Natural killer cell (primary cell): ENCODE results near the gene SLK. TPM values are rescaled to one million over a fixed set of nuclear protein-coding genes. Genes with fewer than 3 reads are reported as not detected.

Experiments
- ATAC-seq, 3 donors: fragments of 150-1000 bp in 2 of 3; fragments of 200-7000 bp in 1 of 3; cut with Tn5 transposase; 1 replicate in 1 of 3; 2 replicates in 2 of 3; pipeline ENCODE4 v1.10.0; 2021; ENCODE audit warnings: mild to moderate bottlenecking in 2 of 3, moderate library complexity in 2 of 3
- DNase-seq, 2 donors: peaks; one replicate each; pipeline versions ENCODE4 v3.0.0 to v3.0.0-alpha.2; 2013 to 2021; ENCODE audit warnings: mixed read lengths in 1 of 2
- H3K27ac ChIP-seq: one replicate; pipeline ENCODE4 v1.5.1; 2013; ENCODE audit warnings: mild to moderate bottlenecking, low read length
- H3K27me3 ChIP-seq: one replicate; pipeline ENCODE4 v1.6.1; 2013; ENCODE audit warnings: low read length; ENCODE audit not compliant: control insufficient read depth, insufficient read depth
- H3K36me3 ChIP-seq: one replicate; pipeline ENCODE4 v1.6.1; 2013; ENCODE audit warnings: low read length; ENCODE audit not compliant: control insufficient read depth, insufficient read depth
- H3K4me1 ChIP-seq: one replicate; pipeline ENCODE4 v1.6.1; 2013; ENCODE audit warnings: low read length; ENCODE audit not compliant: control insufficient read depth, insufficient read depth
- H3K4me3 ChIP-seq: one replicate; pipeline ENCODE4 v1.5.1; 2013; ENCODE audit warnings: low read length
- H3K9me3 ChIP-seq: one replicate; pipeline ENCODE4 v1.6.1; 2013; ENCODE audit warnings: low read length; ENCODE audit not compliant: control insufficient read depth, insufficient read depth
- H3K27ac Mint-ChIP-seq, 2 donors: one replicate each; pipeline ENCODE4 v1.8.0; 2022; ENCODE audit warnings: mild to moderate bottlenecking in 2 of 2, mixed read lengths in 2 of 2, moderate library complexity in 1 of 2
- H3K27me3 Mint-ChIP-seq, 2 donors: one replicate each; pipeline ENCODE4 v1.8.0; 2022; ENCODE audit warnings: low read depth in 2 of 2, mixed read lengths in 2 of 2
- H3K36me3 Mint-ChIP-seq: one replicate; pipeline ENCODE4 v1.8.0; 2022; ENCODE audit warnings: mixed read lengths
- H3K4me1 Mint-ChIP-seq, 2 donors: one replicate each; pipeline ENCODE4 v1.8.0; 2022; ENCODE audit warnings: mixed read lengths in 2 of 2
- H3K4me3 Mint-ChIP-seq: one replicate; pipeline ENCODE4 v1.8.0; 2022; ENCODE audit warnings: mild to moderate bottlenecking, moderate library complexity, mixed read lengths
- H3K9me3 Mint-ChIP-seq, 2 donors: one replicate each; pipeline ENCODE4 v1.8.0; 2022; ENCODE audit warnings: mixed read lengths in 2 of 2
- CTCF ChIP-seq: fragments of 200-600 bp; IDR thresholded peaks from one replicate; pipeline ENCODE4 v1.8.0; 2022; ENCODE audit warnings: antibody characterized with exemption
- WGBS: methylation state at CpG from one replicate; pipeline ENCODE4 v1.1.7; 2013; ENCODE audit warnings: missing lambda C conversion rate; ENCODE audit not compliant: insufficient coverage; 5-methylcytosine and 5-hydroxymethylcytosine counted together
- intact Hi-C: fragments of 100-400 bp; cut with micrococcal nuclease; formaldehyde crosslinking; loops from one replicate; pipeline ENCODE4 v1.14.2; 2022
- total RNA-seq, 4 donors: library from RNA; stranded (reverse); fragments of 120-200 nt in 1 of 4; gene quantifications; one replicate each; pipeline versions ENCODE4 v1.2.3 to v1.2.4, GENCODE V29; 2013 to 2022

The SLK gene
- total RNA-seq, 3 donors from 2014 or later (not counting 1 experiment from before 2014, with no cell fraction given), result 33.4 to 48.7 (median 40.3) TPM

DNA sequence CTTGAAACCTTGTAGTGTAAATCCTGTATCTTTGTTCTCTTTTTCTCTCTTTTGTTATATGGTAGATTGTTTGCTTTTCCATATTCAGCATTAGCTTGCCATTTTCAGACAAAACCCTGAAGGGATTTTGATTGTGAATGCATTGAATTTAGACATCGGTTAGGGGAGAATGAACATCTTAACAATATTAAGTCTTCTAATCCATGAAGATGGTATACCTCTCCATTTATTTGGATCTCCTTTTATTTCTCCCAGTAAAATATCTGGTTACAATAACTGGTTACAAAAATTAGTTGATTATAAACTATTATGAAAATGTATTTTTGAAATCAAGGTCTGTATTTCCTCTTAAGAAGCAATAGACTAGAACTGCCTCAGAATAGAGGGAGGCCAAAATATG is 12.4 kb upstream of the SLK start:
- Histone ChIP-seq H3K9me3 (no peaks in the 10 kb centered on the region), H3K4me3 (no peak overlapping the region), H3K27me3 (no peaks in the 10 kb centered on the region), H3K27ac (no peak overlapping the region), H3K4me1 (no peaks in the 10 kb centered on the region), H3K36me3 (no peaks in the 10 kb centered on the region)
- Mint-ChIP-seq H3K36me3 (no peaks in the 10 kb centered on the region), H3K27ac (no peak overlapping the region), H3K4me3 (no peak overlapping the region), H3K9me3 (no peaks in the 10 kb centered on the region), H3K4me1 (no peaks in the 10 kb centered on the region), H3K27me3 (peaks cover 3 to 7% of the 10 kb centered on the region in 2 donors)
- DNase-seq, result no peak
- intact Hi-C loops, result no loop called here
- no peak for ATAC-seq
- whole genome bisulfite sequencing, result no CpG with 5 or more reads among the region's 1 CpG
- no peak for TF ChIP-seq CTCF

- H3K4me3 Mint-ChIP-seq, result no peak overlapping the region
- no peak for ATAC-seq
- H3K4me1 ChIP-seq, result no peaks in the 10 kb centered on the region
- no peak for DNase-seq
- no peaks in the 10 kb centered on the region for H3K36me3 Mint-ChIP-seq
- no CpG with 5 or more reads among the region's 2 CpGs for WGBS
- intact Hi-C loops, result no loop called here
- H3K27ac Mint-ChIP-seq, result no peak overlapping the region
- H3K27ac ChIP-seq, result no peak overlapping the region
- H3K36me3 ChIP-seq, result no peaks in the 10 kb centered on the region
- no peaks in the 10 kb centered on the region for H3K4me1 Mint-ChIP-seq
- H3K9me3 Mint-ChIP-seq, result no peaks in the 10 kb centered on the region
- H3K27me3 ChIP-seq, result no peaks in the 10 kb centered on the region
- TF ChIP-seq CTCF, result no peak
- H3K4me3 ChIP-seq, result no peak overlapping the region
- peaks cover 3 to 9% of the 10 kb centered on the region in 2 donors for H3K27me3 Mint-ChIP-seq
- no peaks in the 10 kb centered on the region for H3K9me3 ChIP-seq
Observed at GRCh38 chr10:103958996-103959395, 7.9 kb upstream of the SLK start.

GRCh38 chr10:103960103-103960502 is 6.8 kb upstream of the SLK start:
- Mint-ChIP-seq H3K4me1 (no peaks in the 10 kb centered on the region), H3K9me3 (no peaks in the 10 kb centered on the region), H3K4me3 (no peak overlapping the region), H3K27me3 (peaks cover 3 to 9% of the 10 kb centered on the region in 2 donors), H3K36me3 (no peaks in the 10 kb centered on the region), H3K27ac (no peak overlapping the region)
- 91% methylated on average over 3 of the region's 3 CpGs for WGBS
- Histone ChIP-seq H3K4me1 (no peaks in the 10 kb centered on the region), H3K4me3 (no peak overlapping the region), H3K27me3 (no peaks in the 10 kb centered on the region), H3K9me3 (no peaks in the 10 kb centered on the region), H3K27ac (no peak overlapping the region), H3K36me3 (no peaks in the 10 kb centered on the region)
- DNase-seq (no peak), ATAC-seq (no peak)
- intact Hi-C loops, result no loop called here
- TF ChIP-seq CTCF, result no peak

DNA sequence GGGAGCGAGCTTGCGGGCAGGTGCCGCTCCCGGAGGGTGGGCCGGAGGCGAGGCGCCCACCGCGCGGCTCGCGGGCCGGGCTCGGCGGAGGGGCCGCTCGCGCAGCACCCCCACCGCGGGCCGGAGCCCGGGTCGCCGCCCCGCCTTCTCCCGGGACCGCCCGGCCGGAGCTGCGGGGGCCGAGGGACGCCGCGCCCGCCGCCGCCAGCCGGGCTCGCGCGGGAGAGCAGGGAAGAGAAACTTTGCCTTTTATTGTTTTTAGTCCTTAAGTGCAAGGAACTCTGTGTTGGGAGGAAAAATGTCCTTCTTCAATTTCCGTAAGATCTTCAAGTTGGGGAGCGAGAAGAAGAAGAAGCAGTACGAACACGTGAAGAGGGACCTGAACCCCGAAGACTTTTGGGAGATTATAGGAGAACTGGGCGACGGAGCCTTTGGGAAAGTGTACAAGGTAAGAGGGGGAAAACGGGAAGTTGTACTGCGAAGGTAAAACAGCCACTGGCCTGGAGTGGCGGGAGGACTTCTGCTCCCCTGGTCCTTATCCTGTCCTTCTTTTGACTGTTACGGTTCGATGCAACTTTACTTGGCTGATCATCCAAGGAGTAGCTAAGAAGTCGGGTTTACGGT is 620 bp downstream of the SLK start:
- intact Hi-C loops, result loop anchor here (1.0 to 2.0 kb wide), 4 partner anchors 16 to 154 kb away; partner anchors contain the start of gene STN1
- ATAC-seq (peak; percentile 41 to 47 (median 47)), DNase-seq (peak in 1 of 2 donors; percentile 50)
- no peaks in the 10 kb centered on the region for H3K36me3 ChIP-seq
- H3K27me3 ChIP-seq, result no peaks in the 10 kb centered on the region
- no peak for TF ChIP-seq CTCF
- no peaks in the 10 kb centered on the region for H3K9me3 ChIP-seq
- H3K27ac ChIP-seq, result peak overlapping the region; percentile 59
- Mint-ChIP-seq H3K9me3 (no peaks in the 10 kb centered on the region), H3K27me3 (no peaks in the 10 kb centered on the region), H3K36me3 (no peaks in the 10 kb centered on the region), H3K4me1 (peaks cover 37 to 42% of the 10 kb centered on the region in 2 donors), H3K27ac (peak overlapping the region; percentile 88 to 90), H3K4me3 (peak overlapping the region; percentile 92)
- WGBS, result under 1% methylated on average over 55 of the region's 55 CpGs
- peaks cover 19% of the 10 kb centered on the region for H3K4me1 ChIP-seq
- peak overlapping the region; percentile 79 for H3K4me3 ChIP-seq
